HEK293T (cell line): Measurements from ENCODE around the gene TRMU.

Experiments
- ARNT ChIP-seq: fragments of 450-650 bp; IDR thresholded peaks from 2 replicates; pipeline ENCODE4 v1.6.1; 2017; ENCODE audit warnings: mild to moderate bottlenecking
- BHLHE40 ChIP-seq: fragments of 450-650 bp; IDR thresholded peaks from 2 replicates; pipeline ENCODE4 v1.6.1; 2016; ENCODE audit warnings: mild to moderate bottlenecking, moderate library complexity, borderline replicate concordance
- ELF4 ChIP-seq: fragments of 450-650 bp; IDR thresholded peaks from 2 replicates; pipeline ENCODE4 v1.6.1; 2017; ENCODE audit warnings: antibody characterized with exemption
- FOXK2 ChIP-seq: fragments of 450-650 bp; IDR thresholded peaks from 2 replicates; pipeline ENCODE4 v1.6.1; 2016; ENCODE audit warnings: mild to moderate bottlenecking
- SP1 ChIP-seq: fragments of 450-650 bp; IDR thresholded peaks from 2 replicates; pipeline ENCODE4 v1.6.1; 2017

- TF ChIP-seq BHLHE40 (no peak), ARNT (no peak), FOXK2 (no peak), ELF4 (no peak), SP1 (no peak)
These were observed 15.7 kb downstream of the TRMU start for GRCh38 chr22:46351131-46351735.
